IPS-18a (cell line): ENCODE data around the gene RPL4.
A peak's percentile ranks its signal among the peaks of the same experiment; 100 is the strongest.
"Not testable (repeated sequence)": the region's sequence is repeated elsewhere in the genome, so short reads cannot be mapped to it uniquely, and the experiment has no call there.

Experiments used
- H3K27ac ChIP-seq: one replicate; pipeline ENCODE4 v1.5.1; 2013; ENCODE audit warnings: low read length
- H3K27me3 ChIP-seq: one replicate; pipeline ENCODE4 v1.6.1; 2013; ENCODE audit warnings: mild to moderate bottlenecking, low read length; ENCODE audit not compliant: control insufficient read depth, insufficient read depth
- H3K36me3 ChIP-seq: one replicate; pipeline ENCODE4 v1.6.1; 2013; ENCODE audit warnings: low read depth, low read length; ENCODE audit not compliant: control insufficient read depth
- H3K4me1 ChIP-seq: one replicate; pipeline ENCODE4 v1.6.1; 2013; ENCODE audit warnings: low read depth, low read length; ENCODE audit not compliant: control insufficient read depth
- H3K4me3 ChIP-seq: one replicate; pipeline ENCODE4 v1.5.1; 2013; ENCODE audit warnings: low read length
- H3K9ac ChIP-seq: one replicate; pipeline ENCODE4 v1.6.1; 2013; ENCODE audit warnings: mild to moderate bottlenecking, low read length, moderate library complexity
- H3K9me3 ChIP-seq: one replicate; pipeline ENCODE4 v1.6.1; 2013; ENCODE audit warnings: low read depth, low read length; ENCODE audit not compliant: control insufficient read depth

The RPL4 gene

GRCh38 chr15:66503780-66504562 is 684 bp downstream of the RPL4 start:
- Histone ChIP-seq H3K4me3 (peak overlapping the region; percentile 91), H3K36me3 (peaks cover 47% of the 10 kb centered on the region), H3K9me3 (no peaks in the 10 kb centered on the region), H3K27ac (peak overlapping the region; percentile 88), H3K4me1 (no peaks in the 10 kb centered on the region), H3K27me3 (no peaks in the 10 kb centered on the region), H3K9ac (peak overlapping the region; percentile 96)

- peak overlapping the region; percentile 96 for H3K9ac ChIP-seq
- not testable (repeated sequence) for H3K9me3 ChIP-seq, H3K27me3 ChIP-seq, H3K4me1 ChIP-seq, H3K27ac ChIP-seq
- peaks cover 52% of the 10 kb centered on the region for H3K36me3 ChIP-seq
- H3K4me3 ChIP-seq = peak overlapping the region; percentile 91
These were observed 1.5 kb downstream of the RPL4 start for GRCh38 chr15:66503041-66503648.

- Histone ChIP-seq H3K27ac (no peak overlapping the region), H3K4me1 (no peaks in the 10 kb centered on the region), H3K9me3 (no peaks in the 10 kb centered on the region), H3K4me3 (peak overlapping the region; percentile 91), H3K36me3 (peaks cover 56% of the 10 kb centered on the region), H3K9ac (peak overlapping the region; percentile 22), H3K27me3 (no peaks in the 10 kb centered on the region)
These were observed 2.2 kb downstream of the RPL4 start for GRCh38 chr15:66502491-66502890.

GRCh38 chr15:66500346-66500745 is 4.3 kb downstream of the RPL4 start:
- H3K27me3 ChIP-seq, H3K9ac ChIP-seq, H3K4me3 ChIP-seq, H3K27ac ChIP-seq, H3K9me3 ChIP-seq, H3K4me1 ChIP-seq: not testable (repeated sequence)
- peaks cover 56% of the 10 kb centered on the region for H3K36me3 ChIP-seq

- Histone ChIP-seq H3K9me3 (no peaks in the 10 kb centered on the region), H3K9ac (no peak overlapping the region), H3K4me1 (peaks cover 3% of the 10 kb centered on the region), H3K27me3 (no peaks in the 10 kb centered on the region), H3K27ac (no peak overlapping the region), H3K4me3 (no peak overlapping the region), H3K36me3 (peaks cover 71% of the 10 kb centered on the region)
These were observed 5.9 kb downstream of the RPL4 start for GRCh38 chr15:66498501-66499386.

GRCh38 chr15:66497502-66498455 is 6.9 kb downstream of the RPL4 start, which contains the start of gene SNAPC5:
Gene SNAPC5 (minus strand): TSS chr15:66497762. CDS start chr15:66497731, 31 bp downstream.
- Histone ChIP-seq H3K4me1 (peaks cover 3% of the 10 kb centered on the region), H3K9me3 (no peaks in the 10 kb centered on the region), H3K27ac (peak within 1 kb of the TSS; percentile 83), H3K27me3 (no peaks in the 10 kb centered on the region), H3K36me3 (peaks cover 69% of the 10 kb centered on the region), H3K4me3 (peak within 1 kb of the TSS; percentile 74), H3K9ac (peak within 1 kb of the TSS; percentile 93)

GRCh38 chr15:66496951-66497501 is 7.6 kb downstream of the RPL4 start:
- H3K9ac ChIP-seq = peak overlapping the region; percentile 93
- H3K27ac ChIP-seq = peak overlapping the region; percentile 83
- peaks cover 66% of the 10 kb centered on the region for H3K36me3 ChIP-seq

GRCh38 chr15:66494262-66494661 is 10.4 kb downstream of the RPL4 start:
- Histone ChIP-seq H3K4me3 (no peak overlapping the region), H3K27me3 (no peaks in the 10 kb centered on the region), H3K36me3 (peaks cover 63% of the 10 kb centered on the region), H3K9ac (no peak overlapping the region), H3K27ac (no peak overlapping the region), H3K9me3 (no peaks in the 10 kb centered on the region), H3K4me1 (peaks cover 3% of the 10 kb centered on the region)

More at GRCh38 chr15:66496951-66497501, 7.6 kb downstream of the RPL4 start:
- Histone ChIP-seq H3K4me3 (peak overlapping the region; percentile 74), H3K4me1 (peaks cover 3% of the 10 kb centered on the region), H3K9me3 (no peaks in the 10 kb centered on the region), H3K27me3 (no peaks in the 10 kb centered on the region)

- Histone ChIP-seq H3K4me3 (no peak overlapping the region), H3K4me1 (peaks cover under 1% of the 10 kb centered on the region), H3K27me3 (no peaks in the 10 kb centered on the region), H3K27ac (no peak overlapping the region), H3K36me3 (peaks cover 67% of the 10 kb centered on the region), H3K9ac (no peak overlapping the region), H3K9me3 (no peaks in the 10 kb centered on the region)
These were observed 12.8 kb downstream of the RPL4 start for GRCh38 chr15:66491846-66492245.

GRCh38 chr15:66489179-66489791 is 15.4 kb downstream of the RPL4 start:
- no peak overlapping the region for H3K4me3 ChIP-seq
- H3K36me3 ChIP-seq = peaks cover 63% of the 10 kb centered on the region
- H3K9me3 ChIP-seq = no peaks in the 10 kb centered on the region
- H3K4me1 ChIP-seq = no peaks in the 10 kb centered on the region
- H3K9ac ChIP-seq = no peak overlapping the region
- no peaks in the 10 kb centered on the region for H3K27me3 ChIP-seq
- H3K27ac ChIP-seq = no peak overlapping the region
